ENCODE measurements around the gene MAVS. TPM values are rescaled to one million over a fixed set of nuclear protein-coding genes. Genes with fewer than 3 reads are reported as not detected.
A peak's percentile ranks its signal among the peaks of the same experiment; 100 is the strongest.

MAVS gene
- total RNA-seq, 1 experiment from 2014 or later, result 32.3 TPM

DNA sequence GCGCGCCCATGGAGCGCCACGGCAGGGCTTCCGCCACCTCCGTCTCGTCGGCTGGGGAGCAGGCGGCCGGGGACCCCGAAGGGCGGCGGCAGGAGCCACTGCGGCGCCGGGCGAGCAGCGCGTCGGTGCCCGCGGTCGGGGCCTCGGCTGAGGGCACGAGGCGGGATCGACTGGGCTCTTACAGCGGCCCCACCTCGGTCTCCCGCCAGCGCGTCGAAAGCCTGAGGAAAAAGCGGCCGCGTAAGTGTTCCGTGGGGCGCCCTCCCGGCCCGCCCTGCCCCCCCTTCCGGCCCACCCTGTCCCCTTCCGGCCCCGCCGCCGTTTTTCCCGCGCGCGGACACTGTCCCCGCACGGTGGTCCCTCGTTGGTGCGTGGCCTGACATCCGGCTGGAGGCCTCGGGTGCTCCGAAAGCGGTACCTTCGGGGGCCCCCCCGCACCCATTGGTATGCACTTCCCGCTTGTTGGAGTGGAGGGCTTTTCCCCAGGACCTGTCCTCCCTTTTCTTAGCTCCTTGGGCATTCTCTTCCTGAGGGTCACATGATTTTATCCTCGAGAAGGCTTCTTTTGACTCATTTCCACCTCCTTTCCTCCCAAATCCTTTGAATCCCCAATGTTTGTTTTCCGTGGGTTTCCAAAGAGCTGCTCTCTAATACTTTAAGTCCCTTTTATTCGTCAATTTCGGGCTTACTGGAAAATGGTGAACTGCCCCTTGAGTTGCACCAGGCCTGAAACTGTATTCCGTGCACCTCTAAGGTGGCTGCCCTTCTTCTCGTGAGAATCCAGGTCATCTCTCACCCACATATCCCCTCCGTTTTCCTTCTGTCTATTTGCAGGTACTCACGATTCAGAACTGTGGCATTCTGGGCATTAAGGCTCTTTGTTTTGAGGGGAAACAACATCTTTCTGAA lies 43.1 kb downstream of the MAVS start:
- in situ Hi-C loops (cut with HindIII; ENCODE audit: low pct_unique_long_range_greater_than_20kb, low sequenced_read_pairs), result no loop called here
- ATAC-seq (peak; percentile 59), DNase-seq (ENCODE audit: low read depth, low spot score) (no peak)
- Histone ChIP-seq H3K4me3 (ENCODE audit: low read depth in 2 of 2, low read length in 2 of 2) (peak overlapping the region; percentile 86 to 98), H3K9me3 (ENCODE audit: control insufficient read depth, insufficient read depth, low read depth, low read length) (no peaks in the 10 kb centered on the region), H3K27ac (ENCODE audit: low read length) (peak overlapping the region; percentile 98), H3K36me3 (ENCODE audit: control insufficient read depth, insufficient read depth, low read length) (peaks cover 14% of the 10 kb centered on the region), H3K27me3 (ENCODE audit: control insufficient read depth, insufficient read depth, low read length) (no peaks in the 10 kb centered on the region), H3K4me1 (ENCODE audit: control insufficient read depth, insufficient read depth, low read length) (peaks cover 29% of the 10 kb centered on the region)
- intact Hi-C loops (cut with micrococcal nuclease; ENCODE audit: unreplicated experiment), result loop anchor here (5.0 kb wide), 1 partner anchor 198 kb away; no protein-coding TSS in a partner anchor
- CTCF ChIA-PET, result no interaction called here
- POLR2A ChIA-PET, result interaction anchor here (0.6 kb wide), 1 partner anchor 51 kb away, joined by 7 read pairs; no protein-coding TSS in a partner anchor
- no TSS peak for BruUV-seq (replicated peaks)
- TF ChIP-seq SIN3A (IDR thresholded peaks at IDR 0.05; ENCODE audit: borderline replicate concordance, insufficient read depth, low read depth, low read length) (peak; percentile 59; the same call in 1 of the 2 replicates), TCF7L2 (IDR thresholded peaks at IDR 0.05; ENCODE audit: low read depth, low read length) (no peak), POLR2AphosphoS5 (IDR thresholded peaks at IDR 0.05; ENCODE audit: low read depth, low read length) (no peak)
- TF ChIP-seq, protein P1, sequence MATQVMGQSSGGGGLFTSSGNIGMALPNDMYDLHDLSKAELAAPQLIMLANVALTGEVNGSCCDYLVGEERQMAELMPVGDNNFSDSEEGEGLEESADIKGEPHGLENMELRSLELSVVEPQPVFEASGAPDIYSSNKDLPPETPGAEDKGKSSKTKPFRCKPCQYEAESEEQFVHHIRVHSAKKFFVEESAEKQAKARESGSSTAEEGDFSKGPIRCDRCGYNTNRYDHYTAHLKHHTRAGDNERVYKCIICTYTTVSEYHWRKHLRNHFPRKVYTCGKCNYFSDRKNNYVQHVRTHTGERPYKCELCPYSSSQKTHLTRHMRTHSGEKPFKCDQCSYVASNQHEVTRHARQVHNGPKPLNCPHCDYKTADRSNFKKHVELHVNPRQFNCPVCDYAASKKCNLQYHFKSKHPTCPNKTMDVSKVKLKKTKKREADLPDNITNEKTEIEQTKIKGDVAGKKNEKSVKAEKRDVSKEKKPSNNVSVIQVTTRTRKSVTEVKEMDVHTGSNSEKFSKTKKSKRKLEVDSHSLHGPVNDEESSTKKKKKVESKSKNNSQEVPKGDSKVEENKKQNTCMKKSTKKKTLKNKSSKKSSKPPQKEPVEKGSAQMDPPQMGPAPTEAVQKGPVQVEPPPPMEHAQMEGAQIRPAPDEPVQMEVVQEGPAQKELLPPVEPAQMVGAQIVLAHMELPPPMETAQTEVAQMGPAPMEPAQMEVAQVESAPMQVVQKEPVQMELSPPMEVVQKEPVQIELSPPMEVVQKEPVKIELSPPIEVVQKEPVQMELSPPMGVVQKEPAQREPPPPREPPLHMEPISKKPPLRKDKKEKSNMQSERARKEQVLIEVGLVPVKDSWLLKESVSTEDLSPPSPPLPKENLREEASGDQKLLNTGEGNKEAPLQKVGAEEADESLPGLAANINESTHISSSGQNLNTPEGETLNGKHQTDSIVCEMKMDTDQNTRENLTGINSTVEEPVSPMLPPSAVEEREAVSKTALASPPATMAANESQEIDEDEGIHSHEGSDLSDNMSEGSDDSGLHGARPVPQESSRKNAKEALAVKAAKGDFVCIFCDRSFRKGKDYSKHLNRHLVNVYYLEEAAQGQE (IDR thresholded peaks at IDR 0.05; ENCODE audit: insufficient read depth in 1 of 2, low read depth in 2 of 2, low read length in 1 of 2), result no peak

DNA sequence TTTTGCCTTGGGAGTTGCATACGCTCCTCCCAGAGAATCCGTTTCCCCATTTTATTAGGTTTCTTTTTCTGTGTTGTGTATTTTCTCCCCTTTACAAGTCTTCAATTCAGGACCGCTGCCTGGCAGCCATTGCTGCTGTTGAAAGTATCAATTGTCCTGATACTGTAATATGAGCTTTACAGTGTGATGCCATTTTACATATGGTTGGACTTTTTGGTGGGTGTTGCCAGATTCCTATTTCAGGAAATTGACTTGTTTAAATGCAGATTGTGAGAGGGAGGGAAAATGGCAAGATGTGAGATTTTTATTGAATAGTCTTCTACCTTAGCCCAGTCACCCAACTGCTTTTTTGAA lies 43.7 kb downstream of the MAVS start:
- ChIA-PET CTCF (no interaction called here), POLR2A (no interaction called here)
- in situ Hi-C loops (cut with HindIII; ENCODE audit: low pct_unique_long_range_greater_than_20kb, low sequenced_read_pairs) (no loop called here), intact Hi-C loops (cut with micrococcal nuclease; ENCODE audit: unreplicated experiment) (loop anchor here (5.0 kb wide), 1 partner anchor 197 kb away; no protein-coding TSS in a partner anchor)
- ATAC-seq (no peak), DNase-seq (ENCODE audit: low read depth, low spot score) (no peak)
- peaks cover 30% of the 10 kb centered on the region for H3K4me1 ChIP-seq (ENCODE audit: control insufficient read depth, insufficient read depth, low read length)
- no peaks in the 10 kb centered on the region for H3K27me3 ChIP-seq (ENCODE audit: control insufficient read depth, insufficient read depth, low read length)
- H3K4me3 ChIP-seq (ENCODE audit: low read depth in 2 of 2, low read length in 2 of 2), result peak overlapping the region; percentile 86 to 98
- H3K27ac ChIP-seq (ENCODE audit: low read length), result peak overlapping the region; percentile 98
- H3K9me3 ChIP-seq (ENCODE audit: control insufficient read depth, insufficient read depth, low read depth, low read length), result no peaks in the 10 kb centered on the region
- BruUV-seq (replicated peaks), result TSS peak; percentile 73
- TF ChIP-seq CTCF (IDR thresholded peaks at IDR 0.05), result no peak
- no peak for TF ChIP-seq TCF7L2 (IDR thresholded peaks at IDR 0.05; ENCODE audit: low read depth, low read length)
- TF ChIP-seq SIN3A (IDR thresholded peaks at IDR 0.05; ENCODE audit: borderline replicate concordance, insufficient read depth, low read depth, low read length), result no peak
- TF ChIP-seq, protein P1 (IDR thresholded peaks at IDR 0.05; ENCODE audit: insufficient read depth in 1 of 2, low read depth in 2 of 2, low read length in 1 of 2), result no peak
- TF ChIP-seq POLR2AphosphoS5 (IDR thresholded peaks at IDR 0.05; ENCODE audit: low read depth, low read length), result no peak
- peaks cover 14% of the 10 kb centered on the region for H3K36me3 ChIP-seq (ENCODE audit: control insufficient read depth, insufficient read depth, low read length)

Data from Panc1 (cell line).